Sigmoid colon (tissue), 7 donors: Measurements from ENCODE around the gene CMSS1. TPM values are rescaled to one million over a fixed set of nuclear protein-coding genes. Genes with fewer than 3 reads are reported as not detected.

Experiments used
- DNase-seq: peaks from one replicate; pipeline ENCODE4 v3.0.0-alpha.2; 2019
- H3K27ac ChIP-seq, 4 donors: fragments of 200-600 bp; sonication (generic); one replicate each; pipeline ENCODE4 v1.5.1; 2016 to 2019; ENCODE audit warnings: mild to moderate bottlenecking in 1 of 4
- H3K27me3 ChIP-seq, 3 donors: fragments of 200-600 bp; sonication (generic); one replicate each; pipeline ENCODE4 v1.5.1; 2019; ENCODE audit warnings: mild to moderate bottlenecking in 1 of 3
- H3K36me3 ChIP-seq, 4 donors: fragments of 200-600 bp; sonication (generic); one replicate each; pipeline ENCODE4 v1.5.1; 2016 to 2019
- H3K4me1 ChIP-seq, 4 donors: fragments of 200-600 bp; sonication (generic); one replicate each; pipeline ENCODE4 v1.5.1; 2017 to 2019
- H3K4me3 ChIP-seq, 4 donors: fragments of 200-600 bp; sonication (generic); one replicate each; pipeline ENCODE4 v1.5.1; 2017 to 2019; ENCODE audit warnings: mild to moderate bottlenecking in 2 of 4, moderate library complexity in 1 of 4
- H3K9me3 ChIP-seq, 4 donors: fragments of 200-600 bp in 3 of 4; sonication (generic) in 3 of 4; one replicate each; pipeline versions ENCODE4 v1.5.1 to v1.6.1; 2013 to 2019
- CTCF ChIP-seq, 4 experiments: fragments of 450-650 bp in 3 of 4; fragments of 200-600 bp in 1 of 4; IDR thresholded peaks; one replicate each; pipeline ENCODE4 v1.5.1; 2016 to 2019; ENCODE audit warnings: antibody characterized with exemption in 4 of 4, mild to moderate bottlenecking in 3 of 4, moderate library complexity in 2 of 4
- EP300 ChIP-seq, 4 donors: sonication (generic); formaldehyde crosslinking; IDR thresholded peaks; one replicate each; pipeline ENCODE4 v1.6.1; 2017; ENCODE audit warnings: antibody characterized with exemption in 4 of 4
- POLR2A ChIP-seq, 2 donors: fragments of 450-650 bp; IDR thresholded peaks; one replicate each; pipeline ENCODE4 v1.6.1; 2016; ENCODE audit warnings: antibody characterized with exemption in 2 of 2, mild to moderate bottlenecking in 2 of 2, moderate library complexity in 2 of 2
- POLR2AphosphoS5 ChIP-seq, 4 donors: sonication (generic); formaldehyde crosslinking; IDR thresholded peaks; one replicate each; pipeline ENCODE4 v1.6.1; 2017; ENCODE audit warnings: antibody characterized with exemption in 4 of 4
- WGBS, 2 donors: extraction: QIAGEN DNeasy Blood & Tissue Kit; methylation state at CpG; one replicate each; pipeline ENCODE4 v1.1.7; 2013; 5-methylcytosine and 5-hydroxymethylcytosine counted together
- intact Hi-C: fragments of 100-400 bp; cut with DNase I; formaldehyde crosslinking; loops from one replicate; pipeline ENCODE4 v1.15.1; 2023
- polyA plus RNA-seq, 3 donors: library from polyadenylated mRNA; stranded (reverse); fragments of 200-250 nt; gene quantifications; one replicate each; pipeline ENCODE4 v1.2.3, GENCODE V29; 2013
- total RNA-seq, 4 donors: library from RNA; depleted of rRNA; stranded (reverse); fragments of >200 nt; gene quantifications; one replicate each; pipeline ENCODE4 v1.1.0, GENCODE V29; 2016
- donor health status: healthy with polysubstance abuse.
- donor health status: Bipolar disorder and iron deficiency.
- donor health status: healthy.

The CMSS1 gene
- total RNA-seq (10 to 100 TPM; 11.1 to 19.4 (median 16.6) TPM), polyA plus RNA-seq (10 to 100 TPM in 1 of 3 donors, 1 to 10 TPM in 2; 6.0 to 19.2 (median 7.6) TPM)

- peak; percentile 97 for DNase-seq
- Histone ChIP-seq H3K4me1 (peaks cover 0 to 22% (median 17%) of the 10 kb centered on the region in 4 donors), H3K27me3 (no peaks in the 10 kb centered on the region), H3K9me3 (no peaks in the 10 kb centered on the region), H3K36me3 (no peaks in the 10 kb centered on the region), H3K27ac (peak within 1 kb of the TSS; percentile 83 to 94 (median 91)), H3K4me3 (peak within 1 kb of the TSS; percentile 55 to 78 (median 64))
- intact Hi-C loops: loop anchor here (5.0 to 10.0 kb wide), 2 partner anchors 445 to 677 kb away; partner anchors contain the start of genes TBC1D23 and TMEM45A
- TF ChIP-seq POLR2A (IDR thresholded peaks at IDR 0.05): peak; percentile 35 to 42
- peak in 2 of 4 experiments; percentile 25 to 51 for TF ChIP-seq CTCF (IDR thresholded peaks at IDR 0.05)
- peak in 1 of 4 donors; percentile 43 for TF ChIP-seq EP300 (IDR thresholded peaks at IDR 0.05)
- TF ChIP-seq POLR2AphosphoS5 (IDR thresholded peaks at IDR 0.05): peak; percentile 78 to 90 (median 87)
- 0% methylated on average over 60 of the region's 60 CpGs for WGBS, 2 donors
Observed at GRCh38 chr3:99817437-99818240, at the start of gene CMSS1. TSS of gene CMSS1 (plus strand) at chr3:99817862.

GRCh38 chr3:99768126-99768525 lies 49.5 kb upstream of the CMSS1 start:
- 90 to 96% methylated on average over 1 of the region's 1 CpG for WGBS, 2 donors
- DNase-seq: no peak

GRCh38 chr3:99768808-99769501 lies 48.7 kb upstream of the CMSS1 start:
- WGBS, 2 donors: 61 to 86% methylated on average over 2 of the region's 2 CpGs

More at GRCh38 chr3:99768126-99768525, 49.5 kb upstream of the CMSS1 start:
- H3K36me3 ChIP-seq: no peaks in the 10 kb centered on the region
- H3K27me3 ChIP-seq: no peaks in the 10 kb centered on the region
- no peaks in the 10 kb centered on the region for H3K9me3 ChIP-seq
- H3K4me1 ChIP-seq: no peaks in the 10 kb centered on the region
- H3K27ac ChIP-seq: no peak overlapping the region
- H3K4me3 ChIP-seq: no peak overlapping the region
- no peak for TF ChIP-seq POLR2AphosphoS5 (IDR thresholded peaks at IDR 0.05)
- TF ChIP-seq POLR2A (IDR thresholded peaks at IDR 0.05): no peak
- TF ChIP-seq CTCF (IDR thresholded peaks at IDR 0.05): no peak
- no peak for TF ChIP-seq EP300 (IDR thresholded peaks at IDR 0.05)
- intact Hi-C loops: no loop called here

GRCh38 chr3:99772171-99772570 lies 45.5 kb upstream of the CMSS1 start:
- Histone ChIP-seq H3K27me3 (no peaks in the 10 kb centered on the region), H3K4me3 (no peak overlapping the region), H3K4me1 (no peaks in the 10 kb centered on the region), H3K9me3 (no peaks in the 10 kb centered on the region), H3K27ac (no peak overlapping the region), H3K36me3 (no peaks in the 10 kb centered on the region)
- 93 to 96% methylated on average over 3 of the region's 3 CpGs for WGBS, 2 donors
- TF ChIP-seq CTCF (IDR thresholded peaks at IDR 0.05) (no peak), POLR2A (IDR thresholded peaks at IDR 0.05) (no peak), POLR2AphosphoS5 (IDR thresholded peaks at IDR 0.05) (no peak), EP300 (IDR thresholded peaks at IDR 0.05) (no peak)
- intact Hi-C loops: no loop called here
- no peak for DNase-seq

More at GRCh38 chr3:99768808-99769501, 48.7 kb upstream of the CMSS1 start:
- Histone ChIP-seq H3K9me3 (no peaks in the 10 kb centered on the region), H3K4me3 (no peak overlapping the region), H3K4me1 (no peaks in the 10 kb centered on the region), H3K27ac (no peak overlapping the region), H3K27me3 (no peaks in the 10 kb centered on the region), H3K36me3 (no peaks in the 10 kb centered on the region)
- intact Hi-C loops: no loop called here
- DNase-seq: no peak
- TF ChIP-seq EP300 (IDR thresholded peaks at IDR 0.05) (no peak), POLR2AphosphoS5 (IDR thresholded peaks at IDR 0.05) (no peak), POLR2A (IDR thresholded peaks at IDR 0.05) (no peak), CTCF (IDR thresholded peaks at IDR 0.05) (no peak)
